ENCODE data around the gene MGAT5.

DNA sequence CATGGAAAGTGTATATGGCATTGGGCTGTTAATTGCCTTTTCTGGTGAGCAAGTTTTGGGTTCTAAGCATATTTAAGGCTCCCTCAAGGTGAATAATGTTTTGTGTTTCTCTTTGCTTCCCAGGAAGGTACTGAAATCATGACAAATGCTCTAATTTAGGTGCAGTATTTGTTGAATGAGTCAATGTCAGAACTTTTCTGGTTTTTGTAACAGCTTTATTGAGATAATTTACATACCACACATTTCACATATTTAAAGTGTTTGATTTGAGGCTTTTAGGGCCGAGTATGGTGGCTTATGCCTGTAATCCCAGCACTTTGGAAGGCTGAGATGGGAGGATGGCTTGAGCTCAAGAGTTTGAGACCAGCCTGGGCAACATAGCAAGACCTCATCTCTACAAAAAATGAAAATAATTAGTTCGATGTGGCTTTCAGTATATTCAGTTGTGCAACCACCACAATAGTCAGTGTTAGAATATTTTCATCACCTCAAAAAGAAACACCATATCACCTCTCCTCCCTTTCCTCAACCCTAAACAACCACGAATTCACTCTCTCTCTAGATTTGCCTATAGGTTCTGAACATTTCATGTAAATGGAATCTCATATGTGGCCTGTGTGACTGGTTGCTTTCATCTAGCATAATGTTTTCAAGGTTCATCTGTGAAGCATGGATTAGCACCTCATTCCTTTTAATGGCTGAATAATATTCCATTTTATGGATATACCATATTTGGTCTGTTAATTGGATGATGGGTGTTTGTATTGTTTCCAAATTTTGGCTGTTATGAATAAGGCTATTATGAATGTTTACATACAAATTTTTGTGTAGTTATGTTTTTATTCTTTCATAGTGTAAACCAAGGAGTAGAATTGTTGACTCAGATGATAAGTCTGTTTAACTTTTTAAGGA is 54.9 kb downstream of the MGAT5 start:
- TF ChIP-seq, protein P1, sequence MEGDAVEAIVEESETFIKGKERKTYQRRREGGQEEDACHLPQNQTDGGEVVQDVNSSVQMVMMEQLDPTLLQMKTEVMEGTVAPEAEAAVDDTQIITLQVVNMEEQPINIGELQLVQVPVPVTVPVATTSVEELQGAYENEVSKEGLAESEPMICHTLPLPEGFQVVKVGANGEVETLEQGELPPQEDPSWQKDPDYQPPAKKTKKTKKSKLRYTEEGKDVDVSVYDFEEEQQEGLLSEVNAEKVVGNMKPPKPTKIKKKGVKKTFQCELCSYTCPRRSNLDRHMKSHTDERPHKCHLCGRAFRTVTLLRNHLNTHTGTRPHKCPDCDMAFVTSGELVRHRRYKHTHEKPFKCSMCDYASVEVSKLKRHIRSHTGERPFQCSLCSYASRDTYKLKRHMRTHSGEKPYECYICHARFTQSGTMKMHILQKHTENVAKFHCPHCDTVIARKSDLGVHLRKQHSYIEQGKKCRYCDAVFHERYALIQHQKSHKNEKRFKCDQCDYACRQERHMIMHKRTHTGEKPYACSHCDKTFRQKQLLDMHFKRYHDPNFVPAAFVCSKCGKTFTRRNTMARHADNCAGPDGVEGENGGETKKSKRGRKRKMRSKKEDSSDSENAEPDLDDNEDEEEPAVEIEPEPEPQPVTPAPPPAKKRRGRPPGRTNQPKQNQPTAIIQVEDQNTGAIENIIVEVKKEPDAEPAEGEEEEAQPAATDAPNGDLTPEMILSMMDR (IDR thresholded peaks at IDR 0.05; ENCODE audit: low read depth, low read length): no peak
- TF ChIP-seq, protein P2, sequence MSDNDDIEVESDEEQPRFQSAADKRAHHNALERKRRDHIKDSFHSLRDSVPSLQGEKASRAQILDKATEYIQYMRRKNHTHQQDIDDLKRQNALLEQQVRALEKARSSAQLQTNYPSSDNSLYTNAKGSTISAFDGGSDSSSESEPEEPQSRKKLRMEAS (IDR thresholded peaks at IDR 0.05; ENCODE audit: low read depth, low read length): no peak

All from NB4 (cell line).